Coronary artery (tissue), 2 donors: Measurements from ENCODE around the gene BAZ1B.
A peak's percentile ranks its signal among the peaks of the same experiment; 100 is the strongest.
"Not testable (repeated sequence)": the region's sequence is repeated elsewhere in the genome, so short reads cannot be mapped to it uniquely, and the experiment has no call there.

Experiments used
- DNase-seq: peaks from one replicate; pipeline ENCODE4 v3.0.0-alpha.2; 2017; ENCODE audit warnings: low spot score
- H3K27ac ChIP-seq, 2 donors: fragments of 200-600 bp; sonication (generic); one replicate each; pipeline ENCODE4 v1.5.1; 2016 to 2019
- H3K4me3 ChIP-seq: fragments of 200-600 bp; sonication (generic); 2 replicates; pipeline ENCODE4 v1.5.1; 2016; ENCODE audit warnings: mild to moderate bottlenecking, moderate library complexity
- CTCF ChIP-seq: fragments of 200-600 bp; sonication (generic); IDR thresholded peaks from one replicate; pipeline ENCODE4 v1.5.1; 2019; ENCODE audit warnings: antibody characterized with exemption

Gene BAZ1B

GRCh38 chr7:73556208-73557107 is 34.4 kb upstream of the BAZ1B start:
- no peak for DNase-seq
- TF ChIP-seq CTCF = no peak
- Histone ChIP-seq H3K4me3 (peak overlapping the region; percentile 87), H3K27ac (peak overlapping the region; percentile 99)

GRCh38 chr7:73555411-73555982 is 33.4 kb upstream of the BAZ1B start:
- no peak overlapping the region for H3K27ac ChIP-seq
- peak overlapping the region; percentile 87 for H3K4me3 ChIP-seq
- TF ChIP-seq CTCF = no peak
- no peak for DNase-seq

GRCh38 chr7:73550093-73550492 is 28.0 kb upstream of the BAZ1B start:
- not testable (repeated sequence) for H3K4me3 ChIP-seq, DNase-seq, H3K27ac ChIP-seq

GRCh38 chr7:73549176-73549575 is 27.1 kb upstream of the BAZ1B start:
- Histone ChIP-seq H3K4me3 (no peak overlapping the region), H3K27ac (no peak overlapping the region)
- no peak for DNase-seq
- TF ChIP-seq CTCF = no peak

GRCh38 chr7:73547841-73548240 is 25.7 kb upstream of the BAZ1B start:
- DNase-seq = no peak
- no peak overlapping the region for H3K27ac ChIP-seq
- no peak for TF ChIP-seq CTCF
- H3K4me3 ChIP-seq = no peak overlapping the region

- H3K4me3 ChIP-seq = no peak overlapping the region
- no peak overlapping the region for H3K27ac ChIP-seq
- DNase-seq = no peak
- TF ChIP-seq CTCF = no peak
Measured at GRCh38 chr7:73544678-73545077, 22.6 kb upstream of the BAZ1B start.

- Histone ChIP-seq H3K27ac (no peak overlapping the region), H3K4me3 (no peak overlapping the region)
- DNase-seq = no peak
- no peak for TF ChIP-seq CTCF
Measured at GRCh38 chr7:73541722-73542121, 19.6 kb upstream of the BAZ1B start.
